ENCODE measurements around the gene CLOCK. TPM values are rescaled to one million over a fixed set of nuclear protein-coding genes. Genes with fewer than 3 reads are reported as not detected.

The CLOCK gene
- total and polyA plus RNA-seq, 10 of the 15 experiments (the other 5 are each of a cell fraction or from before 2014, with no cell fraction given), result 2.8 to 11.7 (median 10.4) TPM

DNA sequence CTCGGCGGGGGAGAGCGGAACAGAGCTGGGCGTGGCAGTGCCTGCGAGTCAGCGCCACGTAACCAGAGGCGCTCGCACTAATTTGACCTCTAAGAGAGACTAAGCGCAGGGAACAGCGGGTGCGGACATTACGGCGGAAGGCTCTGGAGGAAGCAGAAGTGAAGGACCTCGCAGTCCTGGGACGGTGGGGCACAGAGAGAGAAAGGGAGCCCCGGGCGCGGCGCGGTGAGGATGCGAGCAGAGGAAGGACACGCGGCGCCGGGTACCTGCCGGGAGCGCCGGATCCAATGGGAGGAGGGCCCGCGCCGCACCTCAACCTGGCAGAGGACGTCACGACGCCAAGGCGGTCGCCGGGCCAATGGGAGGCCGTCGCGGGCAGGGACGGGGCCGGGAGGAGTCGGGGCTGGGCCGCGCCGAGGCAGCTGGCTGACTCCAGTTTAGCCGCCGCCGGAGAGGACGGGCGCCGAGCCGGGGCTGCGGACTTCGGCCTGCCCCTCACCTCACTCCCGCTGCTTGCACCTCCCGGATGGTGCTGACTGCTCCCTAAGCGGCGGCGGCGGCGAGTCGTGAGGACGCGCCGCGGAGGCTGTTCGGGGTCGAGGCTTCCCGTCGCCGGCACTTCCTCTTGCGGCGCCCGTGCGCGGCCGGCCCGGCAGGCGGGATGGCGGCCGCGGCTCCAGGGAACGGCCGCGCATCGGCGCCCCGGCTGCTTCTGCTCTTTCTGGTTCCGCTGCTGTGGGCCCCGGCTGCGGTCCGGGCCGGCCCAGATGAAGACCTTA, 151.0 kb downstream of the CLOCK start, which contains the start of gene TMEM165 (continued):
- TF ChIP-seq MAX (IDR thresholded peaks at IDR 0.05; ENCODE audit: low read depth, low read length) (peak; percentile 75; the same call in 1 of the 2 replicates), SIN3A (IDR thresholded peaks at IDR 0.05; ENCODE audit: low read depth, low read length) (no peak), IRF3 (IDR thresholded peaks at IDR 0.05) (peak; percentile 14; the same call in 1 of the 2 replicates), NFYA (IDR thresholded peaks at IDR 0.05; ENCODE audit: borderline replicate concordance, low read depth, low read length) (no peak), HCFC1 (IDR thresholded peaks at IDR 0.05; ENCODE audit: low read length) (0 out of 2 replicates have a peak, but pooled peaks have one; percentile 33), MEF2B (IDR thresholded peaks at IDR 0.05; ENCODE audit: partially characterized antibody, poor library complexity, severe bottlenecking) (peak; percentile 18), POLR2A (IDR thresholded peaks at IDR 0.05; ENCODE audit: low read depth, low read length) (peak; percentile 99), NFIC (IDR thresholded peaks at IDR 0.05; ENCODE audit: low read depth, low read length) (no peak), SKIL (IDR thresholded peaks at IDR 0.05; ENCODE audit: low read depth, poor library complexity, severe bottlenecking) (no peak), ZBTB40 (IDR thresholded peaks at IDR 0.05; ENCODE audit: borderline replicate concordance) (no peak), ZBTB11 (CRISPR knock-in tag; IDR thresholded peaks at IDR 0.05) (no peak), PAX8 (IDR thresholded peaks at IDR 0.05) (no peak)
- TF ChIP-seq, protein P1, sequence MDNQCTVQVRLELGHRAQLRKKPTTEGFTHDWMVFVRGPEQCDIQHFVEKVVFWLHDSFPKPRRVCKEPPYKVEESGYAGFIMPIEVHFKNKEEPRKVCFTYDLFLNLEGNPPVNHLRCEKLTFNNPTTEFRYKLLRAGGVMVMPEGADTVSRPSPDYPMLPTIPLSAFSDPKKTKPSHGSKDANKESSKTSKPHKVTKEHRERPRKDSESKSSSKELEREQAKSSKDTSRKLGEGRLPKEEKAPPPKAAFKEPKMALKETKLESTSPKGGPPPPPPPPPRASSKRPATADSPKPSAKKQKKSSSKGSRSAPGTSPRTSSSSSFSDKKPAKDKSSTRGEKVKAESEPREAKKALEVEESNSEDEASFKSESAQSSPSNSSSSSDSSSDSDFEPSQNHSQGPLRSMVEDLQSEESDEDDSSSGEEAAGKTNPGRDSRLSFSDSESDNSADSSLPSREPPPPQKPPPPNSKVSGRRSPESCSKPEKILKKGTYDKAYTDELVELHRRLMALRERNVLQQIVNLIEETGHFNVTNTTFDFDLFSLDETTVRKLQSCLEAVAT (IDR thresholded peaks at IDR 0.05), result peak; percentile 70; the same call in 1 of the 2 replicates
